ENCODE measurements around the gene CLIC1. TPM values are rescaled to one million over a fixed set of nuclear protein-coding genes. Genes with fewer than 3 reads are reported as not detected.

The CLIC1 gene
- total and polyA plus RNA-seq, 12 donors = 109 to 426 (median 217) TPM

DNA sequence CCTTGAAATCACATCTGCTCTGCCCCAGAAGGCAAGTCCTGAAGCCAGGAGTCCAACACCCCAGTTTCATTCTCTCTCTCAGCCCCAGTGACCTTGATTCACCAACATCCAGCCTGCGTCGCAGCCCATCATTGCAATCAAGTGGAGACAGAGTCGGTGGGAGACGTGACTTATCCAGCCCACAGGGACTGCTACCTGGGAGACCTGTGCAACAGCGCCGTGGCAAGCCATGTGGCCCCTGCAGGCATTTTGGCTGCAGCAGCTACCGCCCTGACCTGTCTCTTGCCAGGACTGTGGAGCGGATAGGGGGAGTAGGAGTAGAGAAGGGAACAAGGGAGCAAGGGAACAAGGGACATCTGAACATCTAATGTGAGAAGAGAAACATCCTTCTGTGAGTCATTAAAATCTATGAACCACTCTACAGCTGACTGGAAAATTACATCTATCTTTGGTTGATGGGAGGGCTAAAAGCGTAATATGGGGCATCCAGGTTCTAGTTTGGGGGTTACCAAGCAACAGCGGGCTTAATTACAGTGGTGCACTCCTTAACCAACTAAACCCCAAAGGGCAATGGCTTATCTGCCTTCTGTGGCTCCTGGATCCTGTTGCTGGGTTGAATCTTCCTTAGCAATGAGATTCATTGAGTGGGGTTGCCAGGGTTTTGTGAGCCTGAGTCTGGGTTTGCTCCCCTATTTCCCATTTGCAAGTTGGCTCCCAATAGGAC, 18.7 kb downstream of the CLIC1 start:
- Histone ChIP-seq H3K4me1 (replicated peaks in 1 of 2) (no peaks in the 10 kb centered on the region), H3K9me3 (replicated peaks in 1 of 3) (no peaks in the 10 kb centered on the region), H3K4me3 (no peak overlapping the region), H3K27ac (no peak overlapping the region), H3K36me3 (replicated peaks in 1 of 2) (no peaks in the 10 kb centered on the region), H3K27me3 (no peaks in the 10 kb centered on the region)
- WGBS, 4 donors = 56 to 75% (median 72%) methylated on average over 10 of the region's 10 CpGs
- TF ChIP-seq, protein P1, sequence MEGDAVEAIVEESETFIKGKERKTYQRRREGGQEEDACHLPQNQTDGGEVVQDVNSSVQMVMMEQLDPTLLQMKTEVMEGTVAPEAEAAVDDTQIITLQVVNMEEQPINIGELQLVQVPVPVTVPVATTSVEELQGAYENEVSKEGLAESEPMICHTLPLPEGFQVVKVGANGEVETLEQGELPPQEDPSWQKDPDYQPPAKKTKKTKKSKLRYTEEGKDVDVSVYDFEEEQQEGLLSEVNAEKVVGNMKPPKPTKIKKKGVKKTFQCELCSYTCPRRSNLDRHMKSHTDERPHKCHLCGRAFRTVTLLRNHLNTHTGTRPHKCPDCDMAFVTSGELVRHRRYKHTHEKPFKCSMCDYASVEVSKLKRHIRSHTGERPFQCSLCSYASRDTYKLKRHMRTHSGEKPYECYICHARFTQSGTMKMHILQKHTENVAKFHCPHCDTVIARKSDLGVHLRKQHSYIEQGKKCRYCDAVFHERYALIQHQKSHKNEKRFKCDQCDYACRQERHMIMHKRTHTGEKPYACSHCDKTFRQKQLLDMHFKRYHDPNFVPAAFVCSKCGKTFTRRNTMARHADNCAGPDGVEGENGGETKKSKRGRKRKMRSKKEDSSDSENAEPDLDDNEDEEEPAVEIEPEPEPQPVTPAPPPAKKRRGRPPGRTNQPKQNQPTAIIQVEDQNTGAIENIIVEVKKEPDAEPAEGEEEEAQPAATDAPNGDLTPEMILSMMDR (IDR thresholded peaks at IDR 0.05) = no peak
- no peak for TF ChIP-seq POLR2A (IDR thresholded peaks at IDR 0.05)
- no peak for DNase-seq
- intact Hi-C loops (cut with DNase I) = no loop called here

DNA sequence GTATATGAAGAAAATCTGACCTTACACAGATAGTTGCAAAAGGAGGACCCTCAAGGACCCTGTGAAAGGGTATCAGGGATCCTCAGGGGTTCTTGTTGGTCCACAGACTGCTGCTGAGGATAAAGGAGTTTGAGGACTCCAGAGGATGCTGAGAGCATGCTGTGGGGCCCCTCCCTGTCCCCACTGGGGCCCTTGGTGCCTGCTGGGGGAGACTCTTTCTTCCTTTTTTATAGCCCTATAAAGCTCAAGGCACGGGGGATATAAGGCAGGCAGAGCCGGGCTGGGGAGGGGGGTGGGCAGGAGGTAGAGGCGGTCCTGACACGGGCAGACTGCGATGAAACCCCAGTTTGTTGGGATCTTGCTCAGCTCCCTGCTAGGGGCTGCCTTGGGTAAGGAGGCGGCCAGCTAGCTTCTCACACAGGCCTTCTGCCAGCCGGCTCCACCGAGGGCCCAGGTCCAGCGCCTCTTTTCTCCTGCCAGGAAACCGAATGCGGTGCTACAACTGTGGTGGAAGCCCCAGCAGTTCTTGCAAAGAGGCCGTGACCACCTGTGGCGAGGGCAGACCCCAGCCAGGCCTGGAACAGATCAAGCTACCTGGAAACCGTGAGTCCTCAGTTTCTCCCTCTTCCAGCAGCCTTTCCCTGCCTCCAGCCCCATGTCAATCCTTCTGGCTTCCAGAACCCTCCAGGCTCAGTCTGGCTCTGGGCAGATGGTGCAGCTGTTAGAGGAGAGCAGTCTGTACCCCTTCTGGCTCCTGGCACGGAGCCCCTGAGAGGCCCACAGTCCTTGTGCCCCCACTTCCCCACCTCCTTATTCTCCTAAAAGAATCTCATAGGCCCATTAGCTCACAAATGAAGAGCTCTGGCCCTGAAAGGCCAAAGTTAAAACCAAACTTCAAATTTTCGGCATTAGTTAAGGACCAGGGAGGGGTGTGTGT, 21.0 kb downstream of the CLIC1 start, which contains the start of gene LY6G6D:
Gene LY6G6D, plus strand, starts transcription at position 327 of the 937 bp plus-strand sequence. Its CDS starts 8 bp downstream, at position 335.
- Histone ChIP-seq H3K36me3 (replicated peaks in 1 of 2) (no peaks in the 10 kb centered on the region), H3K4me1 (replicated peaks in 1 of 2) (no peaks in the 10 kb centered on the region), H3K9me3 (replicated peaks in 1 of 3) (no peaks in the 10 kb centered on the region), H3K27ac (no peak within 1 kb of the TSS), H3K27me3 (no peaks in the 10 kb centered on the region), H3K4me3 (no peak within 1 kb of the TSS)
- DNase-seq = no peak
- intact Hi-C loops (cut with DNase I) = no loop called here
- 75 to 89% (median 82%) methylated on average over 5 to 16 of the region's 16 CpGs for WGBS, 4 donors
- TF ChIP-seq, protein P1 (IDR thresholded peaks at IDR 0.05) = no peak

DNA sequence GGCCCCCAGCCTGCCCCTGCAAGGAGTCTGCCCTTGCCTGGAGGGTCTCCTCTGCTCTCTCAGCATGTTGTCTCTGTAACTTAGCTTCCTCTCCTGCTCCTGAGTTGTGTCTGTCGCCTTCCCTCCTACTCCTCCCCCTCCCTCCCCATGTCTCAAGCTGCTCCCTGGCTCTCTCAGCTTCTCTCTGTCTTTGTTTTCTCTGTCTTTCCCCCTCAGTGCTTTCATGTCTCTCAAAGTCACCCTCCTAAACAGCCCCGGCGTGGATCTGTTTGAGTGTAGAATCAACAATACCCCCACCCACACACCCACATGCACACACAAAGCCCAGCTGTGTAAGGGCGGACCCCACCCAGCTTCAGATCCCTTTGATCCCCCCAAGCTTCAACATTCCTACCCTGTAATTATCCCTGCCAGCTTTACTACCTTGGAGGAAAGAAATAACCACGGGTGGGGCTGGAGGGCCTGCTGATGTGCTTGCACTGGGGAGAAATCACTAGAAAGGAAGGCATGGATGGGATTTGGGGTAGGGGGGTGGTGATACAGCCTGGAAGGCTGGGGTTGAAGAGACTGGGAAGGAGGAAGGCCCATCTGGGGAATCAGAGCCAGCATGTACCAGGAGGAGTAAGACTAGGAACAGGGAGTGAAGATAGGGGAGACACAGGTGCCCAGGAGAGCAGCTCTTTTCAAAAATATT, 22.2 kb downstream of the CLIC1 start:
- H3K27me3 ChIP-seq = no peaks in the 10 kb centered on the region
- H3K36me3 ChIP-seq (replicated peaks in 1 of 2) = no peaks in the 10 kb centered on the region
- intact Hi-C loops (cut with DNase I) = no loop called here
- H3K4me1 ChIP-seq (replicated peaks in 1 of 2) = no peaks in the 10 kb centered on the region
- H3K9me3 ChIP-seq (replicated peaks in 1 of 3) = no peaks in the 10 kb centered on the region
- no peak for DNase-seq
- no peak overlapping the region for H3K27ac ChIP-seq
- TF ChIP-seq POLR2A (IDR thresholded peaks at IDR 0.05) = no peak
- TF ChIP-seq, protein P1 (IDR thresholded peaks at IDR 0.05) = no peak
- no peak overlapping the region for H3K4me3 ChIP-seq
- WGBS, 4 donors = 55 to 66% (median 58%) methylated on average over 5 of the region's 5 CpGs

DNA sequence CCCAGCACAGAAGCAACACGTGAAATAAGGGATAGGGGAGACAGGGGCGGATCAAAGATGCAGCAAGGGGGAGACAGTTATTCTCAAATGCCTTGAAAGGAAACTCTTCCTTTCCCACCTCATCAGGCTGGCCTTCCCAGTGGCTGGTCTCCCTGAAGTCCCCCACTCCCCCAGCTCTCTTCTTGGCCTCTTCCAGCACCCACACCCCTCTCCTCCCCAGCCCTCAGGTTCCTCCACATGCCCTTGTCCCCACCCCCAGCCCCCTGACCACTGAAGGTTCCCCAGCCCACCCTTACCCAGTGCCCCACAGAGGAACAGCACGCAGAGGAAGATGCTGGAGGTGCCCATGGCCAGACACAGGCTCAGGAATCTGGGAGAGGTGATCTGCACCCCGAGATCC, 22.9 kb downstream of the CLIC1 start:
- Histone ChIP-seq H3K4me3 (no peak overlapping the region), H3K27ac (no peak overlapping the region), H3K9me3 (replicated peaks in 1 of 3) (no peaks in the 10 kb centered on the region), H3K36me3 (replicated peaks in 1 of 2) (no peaks in the 10 kb centered on the region), H3K27me3 (no peaks in the 10 kb centered on the region), H3K4me1 (replicated peaks in 1 of 2) (no peaks in the 10 kb centered on the region)
- no peak for DNase-seq
- WGBS, 4 donors = 57 to 87% (median 79%) methylated on average over 4 of the region's 4 CpGs
- intact Hi-C loops (cut with DNase I) = no loop called here
- TF ChIP-seq POLR2A (IDR thresholded peaks at IDR 0.05) = no peak
- TF ChIP-seq, protein P1 (IDR thresholded peaks at IDR 0.05) = no peak
